ENCODE measurements around the gene AK4.
A peak's percentile ranks its signal among the peaks of the same experiment; 100 is the strongest.

GRCh38 chr1:65235867-65236805 lies 88.1 kb downstream of the AK4 start:
- TF ChIP-seq POLR2A (IDR thresholded peaks at IDR 0.05) (no peak), CTCF (IDR thresholded peaks at IDR 0.05) (peak in 2 of 3 donors; percentile 29 to 34)

All from breast epithelium (tissue), 3 donors.